Keratinocyte (primary cell): ENCODE data around the gene CDT1.

ENCODE experiments used
- EZH2 ChIP-seq: IDR thresholded peaks from one replicate; pipeline ENCODE4 v1.6.1; 2012; ENCODE audit warnings: inconsistent platforms, mild to moderate bottlenecking, low read length, moderate library complexity
- TF ChIP-seq, protein P1 (sequence below), 3 experiments: IDR thresholded peaks in 1 of 3; conservative IDR thresholded peaks in 1 of 3; optimal IDR thresholded peaks in 1 of 3; 2 replicates in 2 of 3; 3 replicates in 1 of 3; pipeline versions ENCODE3 to v1.5.1; 2011; ENCODE audit warnings: low read length in 3 of 3, mild to moderate bottlenecking in 3 of 3, moderate library complexity in 2 of 3, control low read depth in 1 of 3, inconsistent platforms in 1 of 3; ENCODE audit not compliant: insufficient read depth in 2 of 3; ENCODE audit errors: extremely low read depth in 1 of 3

DNA sequence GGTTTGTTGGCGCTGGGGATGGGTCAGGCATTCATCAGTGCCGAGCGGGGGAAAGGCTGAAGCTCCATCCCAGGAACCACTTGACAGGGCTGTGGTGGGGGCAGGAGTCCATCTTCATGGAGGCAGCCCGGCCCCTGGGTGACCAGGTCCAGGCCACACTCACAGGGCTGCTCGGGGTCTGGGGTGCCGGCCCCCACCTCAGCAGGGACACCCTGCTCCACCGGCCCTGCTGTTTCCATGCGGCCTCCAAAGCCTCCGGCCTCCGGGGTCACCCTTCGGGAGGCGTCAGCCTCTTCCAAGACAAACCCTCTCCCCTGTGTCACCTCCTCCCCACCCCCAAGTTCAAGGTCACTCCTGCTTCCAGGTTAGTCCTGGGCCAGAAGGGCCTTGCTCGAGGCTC, 31.1 kb downstream of the CDT1 start:
- TF ChIP-seq, protein P1, sequence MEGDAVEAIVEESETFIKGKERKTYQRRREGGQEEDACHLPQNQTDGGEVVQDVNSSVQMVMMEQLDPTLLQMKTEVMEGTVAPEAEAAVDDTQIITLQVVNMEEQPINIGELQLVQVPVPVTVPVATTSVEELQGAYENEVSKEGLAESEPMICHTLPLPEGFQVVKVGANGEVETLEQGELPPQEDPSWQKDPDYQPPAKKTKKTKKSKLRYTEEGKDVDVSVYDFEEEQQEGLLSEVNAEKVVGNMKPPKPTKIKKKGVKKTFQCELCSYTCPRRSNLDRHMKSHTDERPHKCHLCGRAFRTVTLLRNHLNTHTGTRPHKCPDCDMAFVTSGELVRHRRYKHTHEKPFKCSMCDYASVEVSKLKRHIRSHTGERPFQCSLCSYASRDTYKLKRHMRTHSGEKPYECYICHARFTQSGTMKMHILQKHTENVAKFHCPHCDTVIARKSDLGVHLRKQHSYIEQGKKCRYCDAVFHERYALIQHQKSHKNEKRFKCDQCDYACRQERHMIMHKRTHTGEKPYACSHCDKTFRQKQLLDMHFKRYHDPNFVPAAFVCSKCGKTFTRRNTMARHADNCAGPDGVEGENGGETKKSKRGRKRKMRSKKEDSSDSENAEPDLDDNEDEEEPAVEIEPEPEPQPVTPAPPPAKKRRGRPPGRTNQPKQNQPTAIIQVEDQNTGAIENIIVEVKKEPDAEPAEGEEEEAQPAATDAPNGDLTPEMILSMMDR (optimal IDR thresholded peaks at IDR 0.05 in 1 of 3, IDR thresholded peaks at IDR 0.05 in 1 of 3, conservative IDR thresholded peaks at IDR 0.05 in 1 of 3; ENCODE audit: extremely low read depth in 1 of 3, insufficient read depth in 2 of 3, low read length in 3 of 3) = no peak
- no peak for TF ChIP-seq EZH2
